HUES48 (cell line): Measurements from ENCODE around the gene NFYA.
"Not testable (repeated sequence)": the region's sequence is repeated elsewhere in the genome, so short reads cannot be mapped to it uniquely, and the experiment has no call there.

Source experiments
- H3K27ac ChIP-seq: one replicate; pipeline ENCODE4 v1.7.0; 2013; ENCODE audit warnings: low read depth, low read length, inconsistent platforms
- H3K27me3 ChIP-seq: 2 replicates; pipeline ENCODE4 v1.6.1; 2013; ENCODE audit warnings: mild to moderate bottlenecking, low read length; ENCODE audit not compliant: control insufficient read depth, insufficient read depth
- H3K36me3 ChIP-seq: 2 replicates; pipeline ENCODE4 v1.6.1; 2013; ENCODE audit warnings: low read length; ENCODE audit not compliant: control insufficient read depth, insufficient read depth
- H3K4me1 ChIP-seq: 2 replicates; pipeline ENCODE4 v1.6.1; 2013; ENCODE audit warnings: mild to moderate bottlenecking, low read length; ENCODE audit not compliant: control insufficient read depth, insufficient read depth
- H3K4me3 ChIP-seq: 2 replicates; pipeline ENCODE4 v1.5.1; 2013; ENCODE audit warnings: mild to moderate bottlenecking, low read depth, low read length
- H3K9ac ChIP-seq: 2 replicates; pipeline ENCODE4 v1.6.1; 2013; ENCODE audit warnings: mild to moderate bottlenecking, low read depth, low read length, moderate library complexity
- H3K9me3 ChIP-seq: 2 replicates; pipeline ENCODE4 v1.6.1; 2013; ENCODE audit warnings: low read length; ENCODE audit not compliant: control insufficient read depth, insufficient read depth

NFYA gene

GRCh38 chr6:41090841-41091761, 18.3 kb downstream of the NFYA start:
- peaks cover 94% of the 10 kb centered on the region for H3K36me3 ChIP-seq
- no peak overlapping the region for H3K27ac ChIP-seq
- H3K27me3 ChIP-seq = no peaks in the 10 kb centered on the region
- no peak overlapping the region for H3K9ac ChIP-seq
- H3K4me1 ChIP-seq = no peaks in the 10 kb centered on the region
- no peaks in the 10 kb centered on the region for H3K9me3 ChIP-seq
- no peak overlapping the region for H3K4me3 ChIP-seq

DNA sequence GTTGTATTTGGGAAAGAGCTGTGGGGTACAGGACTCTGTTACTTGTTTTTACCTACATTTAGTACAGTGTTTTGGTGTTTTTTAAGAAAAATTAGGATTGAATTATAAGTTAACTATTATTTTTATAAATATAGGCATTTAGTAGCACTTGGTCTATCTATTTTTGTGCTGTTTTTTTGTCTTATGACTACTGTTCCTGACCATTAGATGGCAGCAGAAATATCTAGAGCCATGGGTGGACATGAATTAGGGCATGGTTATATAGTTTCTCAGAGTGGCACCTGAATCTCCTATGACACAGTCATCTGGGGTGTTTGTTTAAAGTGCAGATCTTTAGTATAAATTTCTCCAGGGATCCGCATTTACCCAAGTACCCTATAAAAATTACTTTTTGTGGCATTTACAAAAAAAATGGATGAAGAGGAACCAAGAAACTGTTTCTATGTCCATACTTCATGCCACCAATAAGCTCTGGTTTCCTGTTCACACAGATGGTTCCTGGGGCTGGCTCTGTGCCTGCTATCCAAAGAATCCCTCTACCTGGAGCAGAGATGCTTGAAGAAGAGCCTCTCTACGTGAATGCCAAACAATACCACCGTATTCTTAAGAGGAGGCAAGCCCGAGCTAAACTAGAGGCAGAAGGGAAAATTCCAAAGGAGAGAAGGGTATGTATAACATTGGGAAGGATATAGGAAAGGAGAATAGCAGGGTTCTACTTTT, 19.8 kb downstream of the NFYA start:
- Histone ChIP-seq H3K4me3 (no peak overlapping the region), H3K36me3 (peaks cover 94% of the 10 kb centered on the region), H3K9ac (no peak overlapping the region)

GRCh38 chr6:41093729-41094128, 21.0 kb downstream of the NFYA start:
- Histone ChIP-seq H3K36me3 (peaks cover 97% of the 10 kb centered on the region), H3K4me3 (no peak overlapping the region), H3K4me1 (no peaks in the 10 kb centered on the region), H3K9me3 (no peaks in the 10 kb centered on the region), H3K27me3 (no peaks in the 10 kb centered on the region), H3K9ac (no peak overlapping the region), H3K27ac (no peak overlapping the region)

More for the DNA sequence above, 19.8 kb downstream of the NFYA start:
- Histone ChIP-seq H3K9me3 (no peaks in the 10 kb centered on the region), H3K27me3 (no peaks in the 10 kb centered on the region), H3K27ac (no peak overlapping the region), H3K4me1 (no peaks in the 10 kb centered on the region)

DNA sequence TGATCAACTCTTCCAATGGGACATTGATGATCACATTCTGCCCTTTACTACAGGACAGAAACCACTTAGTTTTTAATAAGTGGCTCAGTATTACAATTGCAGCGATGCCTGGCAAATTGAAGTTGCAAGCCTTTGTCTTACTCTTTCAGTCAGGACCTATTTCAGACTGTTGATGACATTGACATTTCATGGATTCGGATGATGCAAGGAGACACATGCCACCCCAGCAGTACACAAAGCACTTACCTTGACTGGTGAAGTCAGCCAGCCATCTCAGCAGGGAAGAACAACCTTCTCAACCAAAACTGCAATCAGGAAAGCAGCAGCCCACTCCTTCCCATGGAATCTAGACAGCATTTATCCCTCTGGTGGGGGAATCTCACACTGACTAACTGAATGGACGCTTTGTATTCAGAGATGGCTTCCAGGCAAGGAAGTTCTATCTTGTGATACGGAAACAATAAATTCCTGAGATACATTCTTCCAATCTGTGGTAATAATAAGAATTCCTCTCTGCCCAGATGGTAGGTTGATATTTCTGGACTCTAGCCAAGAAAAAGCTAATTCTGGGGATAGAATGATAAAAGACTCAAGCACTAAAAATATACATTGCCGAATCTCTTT, 24.8 kb downstream of the NFYA start:
- Histone ChIP-seq H3K36me3 (peaks cover 86% of the 10 kb centered on the region), H3K9ac (no peak overlapping the region), H3K27ac (no peak overlapping the region), H3K4me3 (no peak overlapping the region), H3K9me3 (no peaks in the 10 kb centered on the region), H3K27me3 (no peaks in the 10 kb centered on the region), H3K4me1 (no peaks in the 10 kb centered on the region)

- H3K36me3 ChIP-seq = peaks cover 78% of the 10 kb centered on the region
- no peaks in the 10 kb centered on the region for H3K9me3 ChIP-seq
- no peak overlapping the region for H3K4me3 ChIP-seq
Measured at GRCh38 chr6:41098366-41098765, 25.6 kb downstream of the NFYA start.

DNA sequence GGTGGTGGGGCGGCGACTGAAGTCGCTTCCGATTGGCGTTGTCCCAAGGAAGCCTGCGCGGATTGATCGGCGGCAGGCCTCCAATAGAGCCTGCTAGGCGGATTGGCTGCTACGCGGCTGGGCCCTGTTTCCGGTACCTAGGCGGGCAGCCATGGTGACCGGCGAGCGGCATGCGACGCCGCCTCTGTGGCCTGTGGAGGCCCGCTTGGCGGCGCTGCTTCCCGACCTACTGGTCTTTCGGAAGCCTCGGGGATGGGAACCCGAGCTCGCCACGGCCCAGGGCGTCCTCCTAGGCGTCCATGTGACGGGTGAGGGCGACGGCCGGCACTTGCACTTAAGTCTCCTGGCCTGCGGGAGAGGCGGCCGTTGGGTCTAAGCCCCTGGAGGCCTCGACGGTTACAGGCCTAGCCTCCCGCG, 28.1 kb downstream of the NFYA start:
- H3K36me3 ChIP-seq = peaks cover 53% of the 10 kb centered on the region
- H3K4me1 ChIP-seq = no peaks in the 10 kb centered on the region
- no peaks in the 10 kb centered on the region for H3K27me3 ChIP-seq
- no peak overlapping the region for H3K4me3 ChIP-seq
- H3K9me3 ChIP-seq = no peaks in the 10 kb centered on the region
- H3K9ac ChIP-seq = no peak overlapping the region
- no peak overlapping the region for H3K27ac ChIP-seq

More at GRCh38 chr6:41098366-41098765, 25.6 kb downstream of the NFYA start:
- H3K27ac ChIP-seq = no peak overlapping the region
- H3K9ac ChIP-seq = no peak overlapping the region
- no peaks in the 10 kb centered on the region for H3K27me3 ChIP-seq
- H3K4me1 ChIP-seq = no peaks in the 10 kb centered on the region

DNA sequence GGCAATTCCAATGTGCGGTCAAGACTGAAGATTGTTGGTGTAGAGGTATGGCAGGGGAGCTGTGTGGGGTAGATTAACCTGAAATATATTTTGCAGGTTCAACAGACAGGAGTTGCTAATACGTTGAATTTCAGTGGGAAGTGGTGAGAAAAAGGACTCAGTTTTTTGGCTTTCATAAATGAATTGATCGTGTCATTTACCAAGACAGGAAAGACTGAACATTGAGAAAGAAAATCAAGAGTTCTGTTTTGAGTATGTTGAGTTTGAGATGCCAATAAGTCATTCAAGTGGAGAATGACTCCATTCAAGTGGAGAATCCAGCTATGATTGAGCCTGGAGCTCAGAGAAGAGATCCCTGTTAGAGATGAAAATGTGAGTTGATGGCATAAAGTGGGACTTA, 31.1 kb downstream of the NFYA start:
- Histone ChIP-seq H3K36me3 (peaks cover 23% of the 10 kb centered on the region), H3K9ac (no peak overlapping the region), H3K4me1 (no peaks in the 10 kb centered on the region), H3K9me3 (no peaks in the 10 kb centered on the region), H3K27me3 (no peaks in the 10 kb centered on the region), H3K27ac (no peak overlapping the region), H3K4me3 (no peak overlapping the region)

DNA sequence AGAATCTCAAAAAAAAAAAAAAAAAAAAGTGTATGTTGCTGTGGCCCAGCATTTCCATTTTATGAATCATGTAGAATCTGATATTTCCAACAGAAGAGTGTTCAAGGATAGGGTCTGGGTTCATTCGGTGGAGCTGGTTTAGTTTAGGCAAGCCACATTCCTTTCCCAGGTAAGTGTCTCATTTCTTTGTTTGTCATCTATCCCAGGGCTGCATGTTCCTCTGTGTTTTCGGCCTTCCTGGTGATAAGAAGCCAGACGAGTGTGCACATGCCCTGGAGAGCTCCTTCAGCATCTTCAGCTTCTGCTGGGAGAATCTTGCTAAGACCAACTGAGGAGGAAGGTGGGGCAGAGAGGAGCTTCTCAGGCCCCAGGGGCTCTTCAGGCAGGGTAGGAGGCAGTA, 38.2 kb downstream of the NFYA start:
- Histone ChIP-seq H3K9ac (no peak overlapping the region), H3K9me3 (no peaks in the 10 kb centered on the region), H3K4me3 (no peak overlapping the region), H3K27me3 (no peaks in the 10 kb centered on the region), H3K4me1 (no peaks in the 10 kb centered on the region), H3K36me3 (no peaks in the 10 kb centered on the region), H3K27ac (no peak overlapping the region)

GRCh38 chr6:41115027-41115426, 42.3 kb downstream of the NFYA start:
- H3K36me3 ChIP-seq, H3K9me3 ChIP-seq, H3K4me1 ChIP-seq, H3K27me3 ChIP-seq, H3K4me3 ChIP-seq, H3K9ac ChIP-seq, H3K27ac ChIP-seq: not testable (repeated sequence)

- Histone ChIP-seq H3K27ac (no peak overlapping the region), H3K36me3 (no peaks in the 10 kb centered on the region), H3K27me3 (no peaks in the 10 kb centered on the region), H3K9me3 (no peaks in the 10 kb centered on the region), H3K4me1 (no peaks in the 10 kb centered on the region), H3K4me3 (no peak overlapping the region), H3K9ac (no peak overlapping the region)
Measured at GRCh38 chr6:41119508-41119907, 46.7 kb downstream of the NFYA start.

GRCh38 chr6:41120058-41120457, 47.3 kb downstream of the NFYA start:
- no peak overlapping the region for H3K9ac ChIP-seq
- H3K27me3 ChIP-seq = no peaks in the 10 kb centered on the region
- no peaks in the 10 kb centered on the region for H3K4me1 ChIP-seq
- no peaks in the 10 kb centered on the region for H3K36me3 ChIP-seq
- no peaks in the 10 kb centered on the region for H3K9me3 ChIP-seq
- no peak overlapping the region for H3K4me3 ChIP-seq
- H3K27ac ChIP-seq = no peak overlapping the region
